ENCODE measurements around the gene NPM3. TPM values are rescaled to one million over a fixed set of nuclear protein-coding genes. Genes with fewer than 3 reads are reported as not detected.

Gene NPM3
- total RNA-seq, 1 donor from 2014 or later = 18.0 TPM

- peak overlapping the region; percentile 41 for H3K4me3 ChIP-seq
- intact Hi-C loops (cut with DNase I) = no loop called here
Measured at GRCh38 chr10:101778781-101779543, 4.3 kb downstream of the NPM3 start.

DNA sequence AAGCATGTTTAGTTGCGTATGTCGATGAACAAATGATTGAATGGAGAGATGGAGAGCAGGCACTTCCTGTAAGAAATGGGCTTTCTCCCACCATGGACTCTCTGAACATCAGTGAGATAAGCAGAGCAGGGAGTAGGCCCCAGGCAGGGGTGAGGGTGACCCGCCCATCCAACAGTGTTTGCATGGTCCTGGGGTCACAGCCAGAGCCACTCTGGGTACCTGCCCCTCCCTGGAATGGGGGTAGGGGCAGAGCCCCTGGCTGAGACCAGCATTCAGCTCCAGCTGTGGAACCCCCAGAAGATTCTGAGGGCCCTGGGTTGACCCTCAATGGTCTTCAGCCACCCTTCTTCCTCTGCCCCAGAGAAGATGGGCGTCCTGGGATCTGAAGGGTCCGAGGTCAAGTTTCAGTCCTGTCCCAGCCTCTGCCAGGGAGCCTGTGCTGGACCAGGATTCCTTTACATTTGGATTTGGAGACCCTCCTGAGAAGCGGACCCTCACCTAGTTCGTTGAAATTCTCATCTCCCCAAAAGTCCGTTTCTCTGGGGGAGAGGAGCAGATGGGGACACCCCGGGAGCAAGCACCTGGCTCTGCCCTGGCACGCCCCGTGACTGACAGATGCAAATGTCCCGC, 5.0 kb downstream of the NPM3 start:
- DNase-seq = peak; percentile 52
- intact Hi-C loops (cut with DNase I) = no loop called here
- Histone ChIP-seq H3K36me3 (no peaks in the 10 kb centered on the region), H3K27me3 (peaks cover 48% of the 10 kb centered on the region), H3K9me3 (no peaks in the 10 kb centered on the region), H3K4me3 (no peak overlapping the region), H3K4me1 (peaks cover 36% of the 10 kb centered on the region), H3K27ac (no peak overlapping the region)
- TF ChIP-seq CTCF (IDR thresholded peaks at IDR 0.05) = no peak
- ATAC-seq = no peak

More at GRCh38 chr10:101778781-101779543, 4.3 kb downstream of the NPM3 start:
- no peak for TF ChIP-seq CTCF (IDR thresholded peaks at IDR 0.05)
- Histone ChIP-seq H3K27ac (no peak overlapping the region), H3K36me3 (peaks cover 2% of the 10 kb centered on the region), H3K4me1 (peaks cover 42% of the 10 kb centered on the region), H3K27me3 (peaks cover 41% of the 10 kb centered on the region), H3K9me3 (no peaks in the 10 kb centered on the region)
- ATAC-seq = peak; percentile 11
- peak; percentile 75 for DNase-seq

DNA sequence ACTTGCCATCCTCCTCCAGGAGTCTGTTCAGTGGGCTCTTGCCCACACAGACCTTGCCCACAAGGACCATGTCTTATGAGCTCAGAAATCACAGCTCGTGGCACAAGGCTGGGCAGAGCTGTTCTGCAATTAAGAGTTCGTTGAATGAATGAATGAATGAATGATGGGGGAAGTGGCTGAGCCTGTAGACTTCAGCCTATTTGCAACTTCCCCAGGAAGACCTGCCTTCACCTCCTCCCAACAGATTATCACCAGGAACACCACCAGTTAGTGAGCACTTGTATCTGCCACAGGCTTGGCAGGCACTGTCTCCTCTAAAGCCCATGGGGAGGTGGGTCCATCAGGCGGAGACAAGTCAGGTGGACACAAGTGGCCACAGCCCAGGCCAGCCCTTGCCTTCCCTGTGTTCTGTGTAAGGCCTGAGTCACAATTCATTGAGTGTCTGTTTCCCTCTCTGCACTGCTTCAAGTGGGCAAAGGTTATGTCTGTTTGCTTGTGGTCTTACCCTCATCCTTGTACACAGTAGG, 5.6 kb downstream of the NPM3 start:
- peaks cover 54% of the 10 kb centered on the region for H3K27me3 ChIP-seq
- intact Hi-C loops (cut with DNase I) = no loop called here
- H3K27ac ChIP-seq = no peak overlapping the region
- peaks cover 34% of the 10 kb centered on the region for H3K4me1 ChIP-seq
- H3K9me3 ChIP-seq = no peaks in the 10 kb centered on the region
- ATAC-seq (no peak), DNase-seq (peak; percentile 62)
- H3K36me3 ChIP-seq = no peaks in the 10 kb centered on the region
- no peak for TF ChIP-seq CTCF (IDR thresholded peaks at IDR 0.05)
- H3K4me3 ChIP-seq = no peak overlapping the region

- Histone ChIP-seq H3K9me3 (no peaks in the 10 kb centered on the region), H3K27me3 (peaks cover 67% of the 10 kb centered on the region), H3K27ac (no peak overlapping the region), H3K4me3 (no peak overlapping the region), H3K4me1 (peaks cover 31% of the 10 kb centered on the region), H3K36me3 (no peaks in the 10 kb centered on the region)
- DNase-seq (peak; percentile 59), ATAC-seq (no peak)
- TF ChIP-seq CTCF (IDR thresholded peaks at IDR 0.05) = no peak
- intact Hi-C loops (cut with DNase I) = no loop called here
Measured at GRCh38 chr10:101776161-101776817, 7.0 kb downstream of the NPM3 start.

GRCh38 chr10:101775273-101776160, 7.7 kb downstream of the NPM3 start, which contains the start of gene FGF8:
FGF8 (minus strand) TSS chr10:101776114; CDS start chr10:101775900, 214 bp downstream.
- Histone ChIP-seq H3K4me1 (peaks cover 27% of the 10 kb centered on the region), H3K36me3 (no peaks in the 10 kb centered on the region), H3K4me3 (no peak within 1 kb of the TSS), H3K9me3 (no peaks in the 10 kb centered on the region), H3K27ac (no peak within 1 kb of the TSS), H3K27me3 (peaks cover 74% of the 10 kb centered on the region)
- peak; percentile 51 for DNase-seq
- no peak for ATAC-seq
- no peak for TF ChIP-seq CTCF (IDR thresholded peaks at IDR 0.05)
- intact Hi-C loops (cut with DNase I) = no loop called here
